Measurements from ENCODE around the gene SLAMF8. TPM values are rescaled to one million over a fixed set of nuclear protein-coding genes. Genes with fewer than 3 reads are reported as not detected.

The SLAMF8 gene
- total RNA-seq, 1 experiment from 2014 or later: not detected

DNA sequence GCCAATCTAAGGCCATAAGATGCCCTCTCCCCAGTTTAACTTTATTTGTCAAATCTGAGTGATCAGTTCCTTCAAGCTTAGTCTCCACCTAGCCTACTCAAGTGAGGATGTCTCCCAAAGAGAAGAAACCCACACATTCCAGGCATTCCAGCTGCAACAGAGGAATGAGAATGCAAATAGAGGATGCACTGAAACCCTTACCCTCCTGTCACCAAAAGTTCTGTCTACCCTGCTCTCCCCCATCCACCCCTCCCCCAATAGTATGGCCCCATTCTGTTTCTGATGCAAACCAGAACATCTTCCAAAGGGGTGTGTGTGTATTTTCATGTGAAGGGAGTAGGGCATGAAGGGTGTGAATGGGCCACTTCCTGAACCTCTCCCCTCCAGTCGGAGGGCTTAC is 42.9 kb upstream of the SLAMF8 start:
- Mint-ChIP-seq H3K27ac (ENCODE audit: unreplicated experiment) (peak overlapping the region; percentile 37), H3K36me3 (ENCODE audit: insufficient read depth, unreplicated experiment) (peaks cover 7% of the 10 kb centered on the region), H3K4me1 (ENCODE audit: low read depth, unreplicated experiment) (peaks cover 31% of the 10 kb centered on the region), H3K27me3 (ENCODE audit: insufficient read depth, unreplicated experiment) (no peaks in the 10 kb centered on the region), H3K4me3 (ENCODE audit: unreplicated experiment) (no peak overlapping the region), H3K9me3 (ENCODE audit: unreplicated experiment) (no peaks in the 10 kb centered on the region)
- Histone ChIP-seq H3K4me1 (peaks cover 23% of the 10 kb centered on the region), H3K9me3 (no peaks in the 10 kb centered on the region), H3K4me3 (ENCODE audit: low read depth, low read length) (no peak overlapping the region), H3K36me3 (ENCODE audit: control insufficient read depth, insufficient read depth, low read length) (no peaks in the 10 kb centered on the region), H3K27me3 (replicated peaks; ENCODE audit: control insufficient read depth, insufficient read depth, low read length) (no peaks in the 10 kb centered on the region)
- TF ChIP-seq, protein P1, sequence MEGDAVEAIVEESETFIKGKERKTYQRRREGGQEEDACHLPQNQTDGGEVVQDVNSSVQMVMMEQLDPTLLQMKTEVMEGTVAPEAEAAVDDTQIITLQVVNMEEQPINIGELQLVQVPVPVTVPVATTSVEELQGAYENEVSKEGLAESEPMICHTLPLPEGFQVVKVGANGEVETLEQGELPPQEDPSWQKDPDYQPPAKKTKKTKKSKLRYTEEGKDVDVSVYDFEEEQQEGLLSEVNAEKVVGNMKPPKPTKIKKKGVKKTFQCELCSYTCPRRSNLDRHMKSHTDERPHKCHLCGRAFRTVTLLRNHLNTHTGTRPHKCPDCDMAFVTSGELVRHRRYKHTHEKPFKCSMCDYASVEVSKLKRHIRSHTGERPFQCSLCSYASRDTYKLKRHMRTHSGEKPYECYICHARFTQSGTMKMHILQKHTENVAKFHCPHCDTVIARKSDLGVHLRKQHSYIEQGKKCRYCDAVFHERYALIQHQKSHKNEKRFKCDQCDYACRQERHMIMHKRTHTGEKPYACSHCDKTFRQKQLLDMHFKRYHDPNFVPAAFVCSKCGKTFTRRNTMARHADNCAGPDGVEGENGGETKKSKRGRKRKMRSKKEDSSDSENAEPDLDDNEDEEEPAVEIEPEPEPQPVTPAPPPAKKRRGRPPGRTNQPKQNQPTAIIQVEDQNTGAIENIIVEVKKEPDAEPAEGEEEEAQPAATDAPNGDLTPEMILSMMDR (IDR thresholded peaks at IDR 0.05; ENCODE audit: insufficient read depth in 1 of 2, low read depth in 1 of 2, low read length in 1 of 2, severe bottlenecking in 1 of 2, unreplicated experiment in 1 of 2): no peak
- BruUV-seq (replicated peaks): no TSS peak
- DNase-seq: peak in 1 of 2 experiments; percentile 53
- ChIA-PET POLR2A (no interaction called here), CTCF (no interaction called here)
- intact Hi-C loops (cut with micrococcal nuclease; ENCODE audit: unreplicated experiment): loop anchor here (5.0 kb wide), 1 partner anchor 606 kb away; no protein-coding TSS in a partner anchor

DNA sequence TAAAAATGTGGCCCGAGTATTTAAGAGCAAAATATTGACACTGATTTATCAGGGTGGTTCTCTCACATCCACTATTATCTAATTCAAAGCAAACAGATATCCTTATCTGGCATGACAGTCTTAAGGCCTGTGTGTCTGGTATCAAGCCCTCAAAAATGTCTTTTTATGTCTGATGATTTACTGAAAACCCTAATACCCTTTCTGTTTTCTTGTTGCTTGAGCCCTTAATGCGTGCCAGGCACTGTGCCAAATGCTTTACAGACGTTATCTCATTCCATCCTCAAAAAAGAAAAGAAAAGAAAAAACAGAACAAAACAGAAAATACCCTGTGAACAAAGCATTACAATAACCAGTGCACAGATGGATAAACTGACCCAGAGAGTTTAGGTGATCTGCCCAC is 40.2 kb upstream of the SLAMF8 start:
- Mint-ChIP-seq H3K9me3 (ENCODE audit: unreplicated experiment) (no peaks in the 10 kb centered on the region), H3K4me3 (ENCODE audit: unreplicated experiment) (no peak overlapping the region), H3K27ac (ENCODE audit: unreplicated experiment) (no peak overlapping the region), H3K36me3 (ENCODE audit: insufficient read depth, unreplicated experiment) (peaks cover 7% of the 10 kb centered on the region), H3K4me1 (ENCODE audit: low read depth, unreplicated experiment) (peaks cover 47% of the 10 kb centered on the region), H3K27me3 (ENCODE audit: insufficient read depth, unreplicated experiment) (no peaks in the 10 kb centered on the region)
- no peaks in the 10 kb centered on the region for H3K9me3 ChIP-seq
- no TSS peak for BruUV-seq (replicated peaks)
- no peak for DNase-seq
- H3K4me1 ChIP-seq: peaks cover 33% of the 10 kb centered on the region
- no peaks in the 10 kb centered on the region for H3K27me3 ChIP-seq (replicated peaks; ENCODE audit: control insufficient read depth, insufficient read depth, low read length)
- no peaks in the 10 kb centered on the region for H3K36me3 ChIP-seq (ENCODE audit: control insufficient read depth, insufficient read depth, low read length)
- CTCF ChIA-PET: interaction anchor here (0.8 to 1.0 kb wide), 2 partner anchors 12 to 221 kb away, joined by 3 to 5 read pairs; no protein-coding TSS in a partner anchor
- TF ChIP-seq, protein P1 (IDR thresholded peaks at IDR 0.05; ENCODE audit: insufficient read depth in 1 of 2, low read depth in 1 of 2, low read length in 1 of 2, severe bottlenecking in 1 of 2, unreplicated experiment in 1 of 2): no peak
- intact Hi-C loops (cut with micrococcal nuclease; ENCODE audit: unreplicated experiment): no loop called here
- POLR2A ChIA-PET: no interaction called here
- no peak overlapping the region for H3K4me3 ChIP-seq (ENCODE audit: low read depth, low read length)

GRCh38 chr1:159786966-159787365 is 39.7 kb upstream of the SLAMF8 start:
- H3K9me3 ChIP-seq: no peaks in the 10 kb centered on the region
- H3K27ac Mint-ChIP-seq (ENCODE audit: unreplicated experiment): no peak overlapping the region
- H3K9me3 Mint-ChIP-seq (ENCODE audit: unreplicated experiment): no peaks in the 10 kb centered on the region
- H3K36me3 Mint-ChIP-seq (ENCODE audit: insufficient read depth, unreplicated experiment): peaks cover 7% of the 10 kb centered on the region
- no TSS peak for BruUV-seq (replicated peaks)
- H3K4me1 ChIP-seq: peaks cover 33% of the 10 kb centered on the region
- H3K4me3 Mint-ChIP-seq (ENCODE audit: unreplicated experiment): no peak overlapping the region
- no peak for DNase-seq
- TF ChIP-seq, protein P1 (IDR thresholded peaks at IDR 0.05; ENCODE audit: insufficient read depth in 1 of 2, low read depth in 1 of 2, low read length in 1 of 2, severe bottlenecking in 1 of 2, unreplicated experiment in 1 of 2): no peak
- H3K27me3 Mint-ChIP-seq (ENCODE audit: insufficient read depth, unreplicated experiment): no peaks in the 10 kb centered on the region
- no peak overlapping the region for H3K4me3 ChIP-seq (ENCODE audit: low read depth, low read length)
- ChIA-PET CTCF (interaction anchor here (0.8 to 1.0 kb wide), 2 partner anchors 12 to 220 kb away, joined by 3 to 5 read pairs; no protein-coding TSS in a partner anchor), POLR2A (no interaction called here)
- H3K4me1 Mint-ChIP-seq (ENCODE audit: low read depth, unreplicated experiment): peaks cover 47% of the 10 kb centered on the region
- H3K27me3 ChIP-seq (replicated peaks; ENCODE audit: control insufficient read depth, insufficient read depth, low read length): no peaks in the 10 kb centered on the region
- intact Hi-C loops (cut with micrococcal nuclease; ENCODE audit: unreplicated experiment): no loop called here
- H3K36me3 ChIP-seq (ENCODE audit: control insufficient read depth, insufficient read depth, low read length): no peaks in the 10 kb centered on the region
